IMR-90 (cell line): ENCODE results near the gene ZYG11B. TPM values are rescaled to one million over a fixed set of nuclear protein-coding genes. Genes with fewer than 3 reads are reported as not detected.

Source experiments
- ATAC-seq: fragments of 200-7000 bp; cut with Tn5 transposase; 2 replicates; pipeline ENCODE4 v1.9.1; 2020; ENCODE audit warnings: low read depth, mild to moderate bottlenecking, moderate library complexity
- BruUV-seq: library from RNA; stranded (reverse); fragments of 400-500 nt; replicated peaks from 2 replicates; lab custom pipeline; 2021; lab: Mats Ljungman, UMichigan
- CTCF ChIA-PET: fragments of 300-600 bp; formaldehyde crosslinking; extraction: SDS; loops from one replicate; lab custom pipeline; 2021; ENCODE audit warnings: antibody characterized with exemption; lab: Yijun Ruan, JAX
- POLR2A ChIA-PET: fragments of 300-600 bp; sonication (Branson Sonifier 250); formaldehyde crosslinking; loops from one replicate; lab custom pipeline; 2022; ENCODE audit warnings: antibody characterized with exemption; ENCODE audit not compliant: unreplicated experiment; lab: Charles Lee
- DNase-seq: peaks from one replicate; pipeline ENCODE4 v3.0.0; 2013
- H2AFZ ChIP-seq: replicated peaks from 2 replicates; pipeline ENCODE3; 2013; ENCODE audit warnings: low read length, mild to moderate bottlenecking; ENCODE audit not compliant: poor library complexity
- H2AK5ac ChIP-seq: 2 replicates; pipeline ENCODE4 v1.6.1; 2013; ENCODE audit warnings: low read depth, low read length, inconsistent platforms
- H2AK9ac ChIP-seq: replicated peaks from 2 replicates; pipeline ENCODE3; 2013; ENCODE audit warnings: mild to moderate bottlenecking, low read depth, low read length, moderate library complexity; ENCODE audit not compliant: poor library complexity
- H2BK120ac ChIP-seq: 2 replicates; pipeline ENCODE4 v1.6.1; 2013; ENCODE audit warnings: low read depth, low read length, inconsistent platforms
- H2BK15ac ChIP-seq: 3 replicates; pipeline ENCODE4 v1.6.1; 2013; ENCODE audit warnings: low read depth, low read length, inconsistent platforms
- H2BK20ac ChIP-seq: 2 replicates; pipeline ENCODE4 v1.6.1; 2013; ENCODE audit warnings: low read depth, mild to moderate bottlenecking, inconsistent platforms, low read length, moderate library complexity
- H2BK5ac ChIP-seq: 2 replicates; pipeline ENCODE4 v1.6.1; 2013; ENCODE audit warnings: mild to moderate bottlenecking, low read depth, low read length, inconsistent platforms; ENCODE audit not compliant: poor library complexity, severe bottlenecking
- H3K14ac ChIP-seq: replicated peaks from 2 replicates; pipeline ENCODE4 v1.6.1; 2013; ENCODE audit warnings: low read depth, low read length, inconsistent platforms
- H3K18ac ChIP-seq: 2 replicates; pipeline ENCODE4 v1.6.1; 2013; ENCODE audit warnings: low read depth, low read length, control low read depth
- H3K23ac ChIP-seq: 2 replicates; pipeline ENCODE4 v1.6.1; 2013; ENCODE audit warnings: low read depth, low read length, inconsistent platforms
- H3K27ac ChIP-seq: 2 replicates; pipeline ENCODE4 v1.5.1; 2013; ENCODE audit warnings: mild to moderate bottlenecking, control low read depth, low read length; ENCODE audit not compliant: insufficient read depth
- H3K27me3 ChIP-seq: 2 replicates; pipeline ENCODE4 v1.6.1; 2013; ENCODE audit warnings: low read length; ENCODE audit not compliant: control insufficient read depth, insufficient read depth
- H3K36me3 ChIP-seq: 2 replicates; pipeline ENCODE4 v1.6.1; 2013; ENCODE audit warnings: low read length, mixed read lengths; ENCODE audit not compliant: control insufficient read depth, insufficient read depth
- H3K4ac ChIP-seq: 2 replicates; pipeline ENCODE4 v1.6.1; 2013; ENCODE audit warnings: low read depth, low read length, inconsistent platforms
- H3K4me1 ChIP-seq: 2 replicates; pipeline ENCODE4 v1.6.1; 2013; ENCODE audit warnings: low read length, mixed read lengths; ENCODE audit not compliant: control insufficient read depth, insufficient read depth
- H3K4me2 ChIP-seq: 2 replicates; pipeline ENCODE4 v1.6.1; 2013; ENCODE audit warnings: low read depth, mild to moderate bottlenecking, control low read depth, low read length, moderate library complexity
- H3K4me3 ChIP-seq: 2 replicates; pipeline ENCODE4 v1.5.1; 2013; ENCODE audit warnings: low read depth, mild to moderate bottlenecking, control low read depth, low read length, moderate library complexity; ENCODE audit not compliant: insufficient read depth
- H3K56ac ChIP-seq: 2 replicates; pipeline ENCODE4 v1.6.1; 2013; ENCODE audit warnings: low read length, inconsistent platforms; ENCODE audit not compliant: insufficient read depth; ENCODE audit errors: extremely low read depth
- H3K79me1 ChIP-seq, 2 experiments: 2 replicates each; pipeline ENCODE4 v1.6.1; 2013; ENCODE audit warnings: low read length in 2 of 2, inconsistent platforms in 1 of 2, low read depth in 1 of 2
- H3K9ac ChIP-seq: 2 replicates; pipeline ENCODE4 v1.6.1; 2013; ENCODE audit warnings: low read depth, low read length, control low read depth
- H3K9me1 ChIP-seq: 2 replicates; pipeline ENCODE4 v1.6.1; 2013; ENCODE audit warnings: low read length, inconsistent platforms; ENCODE audit not compliant: insufficient read depth
- H3K9me3 ChIP-seq: 2 replicates; pipeline ENCODE4 v1.6.1; 2013; ENCODE audit warnings: low read length; ENCODE audit not compliant: control insufficient read depth, insufficient read depth
- H4K20me1 ChIP-seq: 2 replicates; pipeline ENCODE4 v1.6.1; 2013; ENCODE audit warnings: low read length, inconsistent platforms; ENCODE audit not compliant: insufficient read depth
- H4K5ac ChIP-seq: 2 replicates; pipeline ENCODE4 v1.6.1; 2013; ENCODE audit warnings: mild to moderate bottlenecking, low read depth, low read length, control low read depth
- H4K8ac ChIP-seq, 2 experiments: 2 replicates each; pipeline ENCODE4 v1.6.1; 2013; ENCODE audit warnings: low read depth in 2 of 2, low read length in 2 of 2, control low read depth in 1 of 2, inconsistent platforms in 1 of 2
- H4K91ac ChIP-seq: 2 replicates; pipeline ENCODE4 v1.6.1; 2013; ENCODE audit warnings: low read depth, low read length, inconsistent platforms; ENCODE audit not compliant: insufficient read depth
- BHLHE40 ChIP-seq: fragments of 150-350 bp; IDR thresholded peaks from 2 replicates; pipeline ENCODE4 v1.6.1; 2016; ENCODE audit warnings: mild to moderate bottlenecking, low read depth, low read length
- CEBPB ChIP-seq: IDR thresholded peaks from 2 replicates; pipeline ENCODE4 v1.6.1; 2012; ENCODE audit warnings: low read depth, low read length, improper control_type of control experiment
- CHD1 ChIP-seq: IDR thresholded peaks from 2 replicates; pipeline ENCODE4 v1.6.1; 2012; ENCODE audit warnings: low read depth, low read length, improper control_type of control experiment
- FOS ChIP-seq: fragments of 150-350 bp; IDR thresholded peaks from 2 replicates; pipeline ENCODE4 v1.6.1; 2016; ENCODE audit warnings: low read depth, low read length
- MAFK ChIP-seq: IDR thresholded peaks from 2 replicates; pipeline ENCODE4 v1.6.1; 2012; ENCODE audit warnings: low read depth, low read length, improper control_type of control experiment
- MAZ ChIP-seq: IDR thresholded peaks from 2 replicates; pipeline ENCODE4 v1.6.1; 2012; ENCODE audit warnings: low read depth, mild to moderate bottlenecking, low read length, improper control_type of control experiment, moderate library complexity, borderline replicate concordance
- MXI1 ChIP-seq: IDR thresholded peaks from 2 replicates; pipeline ENCODE4 v1.6.1; 2012; ENCODE audit warnings: low read depth, mild to moderate bottlenecking, low read length, moderate library complexity, borderline replicate concordance
- NFE2L2 ChIP-seq: fragments of 150-350 bp; IDR thresholded peaks from 2 replicates; pipeline ENCODE4 v1.6.1; 2016; ENCODE audit warnings: low read depth, mild to moderate bottlenecking, low read length
- POLR2A ChIP-seq: IDR thresholded peaks from 2 replicates; pipeline ENCODE4 v1.6.1; 2012; ENCODE audit warnings: mild to moderate bottlenecking, low read depth, low read length
- RCOR1 ChIP-seq: IDR thresholded peaks from 2 replicates; pipeline ENCODE4 v1.6.1; 2012; ENCODE audit warnings: mild to moderate bottlenecking, low read length, improper control_type of control experiment; ENCODE audit not compliant: insufficient replicate concordance
- RFX5 ChIP-seq: IDR thresholded peaks from 2 replicates; pipeline ENCODE4 v1.8.0; 2012; ENCODE audit warnings: low read depth, mild to moderate bottlenecking, low read length, moderate library complexity
- SMC3 ChIP-seq: fragments of 150-350 bp; IDR thresholded peaks from 2 replicates; pipeline ENCODE4 v1.6.1; 2016; ENCODE audit warnings: low read depth, mild to moderate bottlenecking, antibody characterized with exemption, low read length, moderate library complexity
- USF2 ChIP-seq: fragments of 150-350 bp; IDR thresholded peaks from 2 replicates; pipeline ENCODE4 v1.6.1; 2017; ENCODE audit warnings: mild to moderate bottlenecking, antibody characterized with exemption, low read length, low read depth
- WGBS, 2 experiments: methylation state at CpG; one replicate each; pipeline versions ENCODE4 v1.1.5 to v1.1.7; 2013; ENCODE audit warnings: missing lambda C conversion rate in 2 of 2; ENCODE audit not compliant: insufficient read length in 1 of 2; ENCODE audit errors: extremely low coverage in 2 of 2; 5-methylcytosine and 5-hydroxymethylcytosine counted together
- dilution Hi-C: fragments of 300-500 bp; cut with HindIII; formaldehyde crosslinking; loops from one replicate; pipeline ENCODE4 v1.14.3; 2018; ENCODE audit warnings: low sequenced_read_pairs; ENCODE audit not compliant: unreplicated experiment
- in situ Hi-C: fragments of 300-500 bp; cut with MboI; formaldehyde crosslinking; loops from 3 replicates; pipeline ENCODE4 v1.14.3; 2019; ENCODE audit warnings: low sequenced_read_pairs, inconsistent platforms, mixed read lengths
- intact Hi-C: fragments of 100-400 bp; cut with micrococcal nuclease; formaldehyde crosslinking; loops from 2 replicates; pipeline ENCODE4 v1.10.0; 2022
- polyA plus RNA-seq, 3 experiments: library from polyadenylated mRNA; depleted of rRNA; stranded (reverse); fragments of >200 nt; gene quantifications; 2 replicates each; pipeline ENCODE4 v1.2.3, GENCODE V29; 2012; ENCODE audit warnings: low replicate concordance in 1 of 3
- total RNA-seq: library from RNA; depleted of rRNA; stranded (reverse); fragments of >200 nt; gene quantifications from 2 replicates; pipeline ENCODE4 v1.2.3, GENCODE V29; 2012
- TF ChIP-seq, protein P1 (sequence below): fragments of 150-350 bp; IDR thresholded peaks from 2 replicates; pipeline ENCODE4 v1.6.1; 2016; ENCODE audit warnings: low read depth, mild to moderate bottlenecking, low read length, moderate library complexity, borderline replicate concordance

ZYG11B gene
- total and polyA plus RNA-seq, 2 of the 4 experiments (the other 2 are of a cell fraction), result 8.1 to 55.2 TPM

- H2AK5ac ChIP-seq, result no peak overlapping the region
- H2BK15ac ChIP-seq, result no peak overlapping the region
- no peaks in the 10 kb centered on the region for H3K4me1 ChIP-seq
- CTCF ChIA-PET, result no interaction called here
- POLR2A ChIA-PET, result no interaction called here
- no peak for ATAC-seq
- H2BK5ac ChIP-seq, result no peak overlapping the region
- H3K9ac ChIP-seq, result no peak overlapping the region
- no peak overlapping the region for H3K14ac ChIP-seq
- 83% methylated on average over 7 of the region's 10 CpGs; no CpG with 5 or more reads in 1 of the 2 experiments for WGBS, 2 experiments
- H3K23ac ChIP-seq, result no peak overlapping the region
- dilution Hi-C loops, result no loop called here
- H4K20me1 ChIP-seq, result 0 out of 2 replicates have a peak, but pooled peaks cover 3% of the 10 kb centered on the region
- no peak overlapping the region for H3K4ac ChIP-seq
- in situ Hi-C loops, result no loop called here
- DNase-seq, result no peak
- intact Hi-C loops, result no loop called here
- no peak overlapping the region for H3K4me2 ChIP-seq
- H2BK20ac ChIP-seq, result no peak overlapping the region
- H3K9me3 ChIP-seq, result no peaks in the 10 kb centered on the region
- H3K18ac ChIP-seq, result no peak overlapping the region
- H4K91ac ChIP-seq, result no peak overlapping the region
- no peak overlapping the region for H2AFZ ChIP-seq
- no peak overlapping the region for H3K4me3 ChIP-seq
- peaks cover 10% of the 10 kb centered on the region for H3K36me3 ChIP-seq
- H4K5ac ChIP-seq, result no peak overlapping the region
- no peak overlapping the region for H3K56ac ChIP-seq
- no peak overlapping the region for H2BK120ac ChIP-seq
- no peak overlapping the region for H2AK9ac ChIP-seq
- BruUV-seq, result no TSS peak
- no peaks in the 10 kb centered on the region for H3K9me1 ChIP-seq
- H3K27me3 ChIP-seq, result no peaks in the 10 kb centered on the region
- TF ChIP-seq MAFK, result no peak
- no peak for TF ChIP-seq RFX5
- TF ChIP-seq CHD1, result no peak
- no peak for TF ChIP-seq BHLHE40
- no peak for TF ChIP-seq MXI1
- no peak for TF ChIP-seq CEBPB
- TF ChIP-seq POLR2A, result no peak
- TF ChIP-seq MAZ, result no peak
- TF ChIP-seq RCOR1, result no peak
- TF ChIP-seq USF2, result no peak
- no peak for TF ChIP-seq NFE2L2
- no peak for TF ChIP-seq FOS
- no peak for TF ChIP-seq SMC3
- TF ChIP-seq, protein P1, sequence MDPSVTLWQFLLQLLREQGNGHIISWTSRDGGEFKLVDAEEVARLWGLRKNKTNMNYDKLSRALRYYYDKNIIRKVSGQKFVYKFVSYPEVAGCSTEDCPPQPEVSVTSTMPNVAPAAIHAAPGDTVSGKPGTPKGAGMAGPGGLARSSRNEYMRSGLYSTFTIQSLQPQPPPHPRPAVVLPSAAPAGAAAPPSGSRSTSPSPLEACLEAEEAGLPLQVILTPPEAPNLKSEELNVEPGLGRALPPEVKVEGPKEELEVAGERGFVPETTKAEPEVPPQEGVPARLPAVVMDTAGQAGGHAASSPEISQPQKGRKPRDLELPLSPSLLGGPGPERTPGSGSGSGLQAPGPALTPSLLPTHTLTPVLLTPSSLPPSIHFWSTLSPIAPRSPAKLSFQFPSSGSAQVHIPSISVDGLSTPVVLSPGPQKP, result no peak
- H3K79me1 ChIP-seq, result peaks cover 8 to 37% of the 10 kb centered on the region in 2 experiments; a peak in 3 of 4 replicates
- H4K8ac ChIP-seq, result no peak overlapping the region
- no peak overlapping the region for H3K27ac ChIP-seq
Observed at GRCh38 chr1:52759908-52760307, 33.7 kb downstream of the ZYG11B start.
